ENCODE data around the gene TNS2. TPM values are rescaled to one million over a fixed set of nuclear protein-coding genes. Genes with fewer than 3 reads are reported as not detected.

TNS2 gene
- total RNA-seq, 2 donors from 2014 or later: 2.4 to 2.8 TPM

DNA sequence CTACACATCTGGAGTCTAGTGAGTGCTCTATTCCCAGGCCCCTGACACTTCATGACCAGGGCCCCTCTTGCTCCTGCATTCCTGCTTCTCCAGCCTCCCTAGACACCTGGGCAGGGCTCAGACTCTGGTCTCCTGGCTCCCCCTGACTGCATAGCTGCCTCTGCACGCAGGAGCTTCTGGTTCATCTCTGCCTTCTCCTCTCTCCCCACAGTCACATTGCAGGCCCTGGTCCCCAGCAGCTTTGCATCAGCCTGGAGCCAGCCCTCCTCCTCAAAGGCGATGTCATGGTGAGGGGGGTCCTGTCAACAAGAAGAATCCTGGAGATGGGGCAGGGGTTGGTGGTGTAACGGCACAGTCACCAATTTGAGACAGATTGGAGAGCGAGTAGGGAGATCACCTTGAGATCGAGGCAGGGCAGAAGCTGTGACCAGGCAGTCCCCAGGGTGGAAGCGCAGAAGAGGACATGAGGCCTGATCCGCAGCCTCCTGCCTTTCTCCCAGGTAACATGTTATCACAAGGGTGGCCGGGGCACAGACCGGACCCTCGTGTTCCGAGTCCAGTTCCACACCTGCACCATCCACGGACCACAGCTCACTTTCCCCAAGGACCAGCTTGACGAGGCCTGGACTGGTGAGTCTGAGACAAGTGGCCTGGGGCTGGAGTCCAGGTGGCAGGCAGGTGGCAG is 8.1 kb downstream of the TNS2 start:
- Mint-ChIP-seq H3K36me3 (no peaks in the 10 kb centered on the region), H3K4me1 (ENCODE audit: low read depth in 2 of 2) (peaks cover 10 to 20% of the 10 kb centered on the region in 2 donors), H3K4me3 (no peak overlapping the region), H3K9me3 (no peaks in the 10 kb centered on the region), H3K27ac (no peak overlapping the region), H3K27me3 (no peaks in the 10 kb centered on the region)
- DNase-seq (ENCODE audit: low spot score) (no peak), ATAC-seq (no peak)

GRCh38 chr12:53058674-53059433 is 9.0 kb downstream of the TNS2 start:
- no peaks in the 10 kb centered on the region for H3K9me3 Mint-ChIP-seq
- H3K27me3 Mint-ChIP-seq: no peaks in the 10 kb centered on the region
- peaks cover 10 to 19% of the 10 kb centered on the region in 2 donors for H3K4me1 Mint-ChIP-seq (ENCODE audit: low read depth in 2 of 2)
- no peak overlapping the region for H3K27ac Mint-ChIP-seq
- H3K4me3 Mint-ChIP-seq: no peak overlapping the region
- DNase-seq (ENCODE audit: low spot score): no peak
- no peak for ATAC-seq
- no peaks in the 10 kb centered on the region for H3K36me3 Mint-ChIP-seq

DNA sequence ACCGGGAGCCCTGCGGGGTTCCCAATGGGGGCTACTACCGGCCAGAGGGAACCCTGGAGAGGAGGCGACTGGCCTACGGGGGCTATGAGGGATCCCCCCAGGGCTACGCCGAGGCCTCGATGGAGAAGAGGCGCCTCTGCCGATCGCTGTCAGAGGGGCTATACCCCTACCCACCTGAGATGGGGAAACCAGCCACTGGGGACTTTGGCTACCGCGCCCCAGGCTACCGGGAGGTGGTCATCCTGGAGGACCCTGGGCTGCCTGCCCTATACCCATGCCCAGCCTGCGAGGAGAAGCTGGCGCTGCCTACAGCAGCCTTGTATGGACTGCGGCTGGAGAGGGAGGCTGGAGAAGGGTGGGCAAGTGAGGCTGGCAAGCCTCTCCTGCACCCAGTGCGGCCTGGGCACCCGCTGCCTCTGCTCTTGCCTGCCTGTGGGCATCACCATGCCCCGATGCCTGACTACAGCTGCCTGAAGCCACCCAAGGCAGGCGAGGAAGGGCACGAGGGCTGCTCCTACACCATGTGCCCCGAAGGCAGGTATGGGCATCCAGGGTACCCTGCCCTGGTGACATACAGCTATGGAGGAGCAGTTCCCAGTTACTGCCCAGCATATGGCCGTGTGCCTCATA is 9.7 kb downstream of the TNS2 start:
- no peak for DNase-seq (ENCODE audit: low spot score)
- ATAC-seq: no peak
- H3K4me3 Mint-ChIP-seq: no peak overlapping the region
- no peaks in the 10 kb centered on the region for H3K9me3 Mint-ChIP-seq
- H3K27ac Mint-ChIP-seq: no peak overlapping the region
- H3K36me3 Mint-ChIP-seq: no peaks in the 10 kb centered on the region
- H3K4me1 Mint-ChIP-seq (ENCODE audit: low read depth in 2 of 2): peaks cover 5 to 14% of the 10 kb centered on the region in 2 donors
- no peaks in the 10 kb centered on the region for H3K27me3 Mint-ChIP-seq

GRCh38 chr12:53060064-53060720 is 10.3 kb downstream of the TNS2 start:
- no peak overlapping the region for H3K27ac Mint-ChIP-seq
- ATAC-seq: no peak
- peaks cover 5 to 12% of the 10 kb centered on the region in 2 donors for H3K4me1 Mint-ChIP-seq (ENCODE audit: low read depth in 2 of 2)
- no peaks in the 10 kb centered on the region for H3K27me3 Mint-ChIP-seq
- DNase-seq (ENCODE audit: low spot score): no peak
- H3K4me3 Mint-ChIP-seq: no peak overlapping the region
- no peaks in the 10 kb centered on the region for H3K9me3 Mint-ChIP-seq
- H3K36me3 Mint-ChIP-seq: no peaks in the 10 kb centered on the region

- no peak overlapping the region for H3K27ac Mint-ChIP-seq
- no peak for DNase-seq (ENCODE audit: low spot score)
Measured at GRCh38 chr12:53060721-53061276, 10.9 kb downstream of the TNS2 start.

DNA sequence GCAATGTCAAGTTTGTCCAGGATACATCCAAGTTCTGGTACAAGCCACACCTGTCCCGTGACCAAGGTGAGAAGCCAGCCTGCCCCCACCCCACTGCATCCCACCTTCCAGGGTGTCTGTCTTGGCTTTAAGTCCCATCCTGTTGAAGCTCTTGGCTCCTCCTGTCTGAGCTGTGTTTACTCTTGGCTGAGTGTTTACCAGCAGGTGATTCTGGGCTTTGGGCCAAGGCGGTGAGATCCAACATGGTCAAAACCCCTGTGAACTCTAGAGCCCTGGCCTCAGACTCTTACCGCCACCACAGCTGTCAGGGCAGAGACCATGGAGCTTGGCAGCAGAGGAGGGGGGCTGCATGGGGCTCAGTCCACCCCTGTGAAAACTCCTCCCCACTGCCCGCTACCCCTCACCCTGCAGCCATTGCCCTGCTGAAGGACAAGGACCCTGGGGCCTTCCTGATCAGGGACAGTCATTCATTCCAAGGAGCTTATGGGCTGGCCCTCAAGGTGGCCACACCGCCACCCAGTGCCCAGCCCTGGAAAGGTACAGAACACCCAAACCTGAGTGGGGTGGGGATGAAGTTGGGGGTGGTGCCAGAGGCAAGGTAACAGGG is 11.6 kb downstream of the TNS2 start:
- Mint-ChIP-seq H3K27ac (no peak overlapping the region), H3K36me3 (no peaks in the 10 kb centered on the region), H3K27me3 (no peaks in the 10 kb centered on the region), H3K4me3 (no peak overlapping the region), H3K4me1 (ENCODE audit: low read depth in 2 of 2) (peaks cover 6 to 10% of the 10 kb centered on the region in 2 donors), H3K9me3 (no peaks in the 10 kb centered on the region)
- DNase-seq (ENCODE audit: low spot score) (no peak), ATAC-seq (no peak)

More at GRCh38 chr12:53060721-53061276, 10.9 kb downstream of the TNS2 start:
- Mint-ChIP-seq H3K4me3 (no peak overlapping the region), H3K4me1 (ENCODE audit: low read depth in 2 of 2) (peaks cover under 1 to 7% of the 10 kb centered on the region in 2 donors), H3K36me3 (no peaks in the 10 kb centered on the region), H3K27me3 (no peaks in the 10 kb centered on the region), H3K9me3 (no peaks in the 10 kb centered on the region)
- no peak for ATAC-seq

DNA sequence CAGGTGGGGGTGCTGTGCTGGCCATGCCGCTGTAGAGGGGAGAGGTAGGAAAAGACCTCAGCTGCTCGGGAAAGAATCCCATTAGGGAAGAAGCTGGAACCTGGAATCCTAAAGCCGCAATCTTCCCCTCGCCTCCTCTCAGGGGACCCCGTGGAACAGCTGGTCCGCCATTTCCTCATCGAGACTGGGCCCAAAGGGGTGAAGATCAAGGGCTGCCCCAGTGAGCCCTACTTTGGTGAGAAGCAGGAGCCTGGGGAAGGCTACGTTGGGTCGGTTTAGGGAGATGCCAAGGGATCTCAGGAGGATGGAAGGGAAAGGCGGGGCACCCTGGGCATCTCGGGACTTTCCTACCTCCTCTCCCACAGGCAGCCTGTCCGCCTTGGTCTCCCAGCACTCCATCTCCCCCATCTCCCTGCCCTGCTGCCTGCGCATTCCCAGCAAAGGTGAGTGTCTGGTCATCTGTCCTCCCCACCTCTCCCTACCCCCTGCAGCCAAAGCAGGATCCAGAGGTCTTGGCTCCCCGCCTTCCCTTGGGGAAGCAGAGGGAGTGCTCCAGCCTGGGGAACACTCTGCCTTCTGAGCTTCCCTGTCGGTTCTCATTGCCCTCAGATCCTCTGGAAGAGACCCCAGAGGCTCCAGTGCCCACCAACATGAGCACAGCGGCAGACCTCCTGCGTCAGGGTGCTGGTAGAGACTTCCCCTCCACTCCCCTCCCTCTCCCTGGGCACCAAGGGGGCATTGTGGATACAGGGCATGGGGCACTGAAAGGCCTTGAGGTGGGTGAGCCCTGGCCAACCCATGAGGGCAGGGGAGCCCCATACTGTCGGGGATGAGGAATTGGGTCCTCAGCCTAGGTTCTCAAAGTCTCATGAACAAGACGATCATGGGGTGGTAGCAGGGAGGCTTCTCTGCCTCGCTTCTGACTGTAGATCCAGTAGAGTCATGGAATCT is 12.4 kb downstream of the TNS2 start:
- ATAC-seq: no peak
- Mint-ChIP-seq H3K27ac (no peak overlapping the region), H3K4me3 (no peak overlapping the region), H3K36me3 (no peaks in the 10 kb centered on the region), H3K4me1 (ENCODE audit: low read depth in 2 of 2) (peaks cover 6 to 8% of the 10 kb centered on the region in 2 donors), H3K9me3 (no peaks in the 10 kb centered on the region), H3K27me3 (no peaks in the 10 kb centered on the region)
- DNase-seq (ENCODE audit: low spot score): peak; percentile 32

- Mint-ChIP-seq H3K36me3 (no peaks in the 10 kb centered on the region), H3K27me3 (no peaks in the 10 kb centered on the region), H3K27ac (no peak overlapping the region), H3K4me1 (ENCODE audit: low read depth in 2 of 2) (peaks cover 6 to 8% of the 10 kb centered on the region in 2 donors), H3K4me3 (no peak overlapping the region), H3K9me3 (no peaks in the 10 kb centered on the region)
- no peak for ATAC-seq
- no peak for DNase-seq (ENCODE audit: low spot score)
Measured at GRCh38 chr12:53062977-53063707, 13.3 kb downstream of the TNS2 start.

- H3K27me3 Mint-ChIP-seq: no peaks in the 10 kb centered on the region
- no peak for DNase-seq (ENCODE audit: low spot score)
- H3K4me1 Mint-ChIP-seq (ENCODE audit: low read depth in 2 of 2): peaks cover 6 to 8% of the 10 kb centered on the region in 2 donors
- H3K27ac Mint-ChIP-seq: no peak overlapping the region
- H3K36me3 Mint-ChIP-seq: no peaks in the 10 kb centered on the region
- no peaks in the 10 kb centered on the region for H3K9me3 Mint-ChIP-seq
- no peak for ATAC-seq
- H3K4me3 Mint-ChIP-seq: no peak overlapping the region
Measured at GRCh38 chr12:53063708-53064612, 14.1 kb downstream of the TNS2 start.

- no peak overlapping the region for H3K27ac Mint-ChIP-seq
- peaks cover 6 to 8% of the 10 kb centered on the region in 2 donors for H3K4me1 Mint-ChIP-seq (ENCODE audit: low read depth in 2 of 2)
- H3K4me3 Mint-ChIP-seq: no peak overlapping the region
- no peaks in the 10 kb centered on the region for H3K36me3 Mint-ChIP-seq
- ATAC-seq (no peak), DNase-seq (ENCODE audit: low spot score) (no peak)
- no peaks in the 10 kb centered on the region for H3K9me3 Mint-ChIP-seq
- no peaks in the 10 kb centered on the region for H3K27me3 Mint-ChIP-seq
Measured at GRCh38 chr12:53064613-53065436, 15.0 kb downstream of the TNS2 start.

DNA sequence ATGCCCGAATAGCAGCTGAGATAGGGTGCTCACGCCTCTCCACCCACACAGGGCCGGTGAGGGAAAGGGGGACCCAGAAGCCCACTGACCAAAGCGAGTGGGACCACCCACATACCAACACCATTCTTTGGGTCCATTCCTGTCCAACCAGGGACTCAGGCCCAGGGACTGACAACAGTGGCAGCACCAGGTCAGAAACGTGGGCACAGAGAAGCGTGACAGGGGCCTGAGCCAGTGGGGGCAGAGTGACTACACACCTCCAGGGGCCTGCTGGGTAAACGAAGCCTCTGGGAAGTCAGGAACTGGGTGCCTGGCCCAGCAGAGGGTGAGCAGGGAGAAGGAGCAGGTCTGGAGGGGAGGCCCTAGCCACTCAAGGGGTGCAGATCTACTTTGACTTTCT is 15.6 kb downstream of the TNS2 start:
- Mint-ChIP-seq H3K4me1 (ENCODE audit: low read depth in 2 of 2) (peaks cover 6% of the 10 kb centered on the region in 2 donors), H3K9me3 (no peaks in the 10 kb centered on the region), H3K36me3 (no peaks in the 10 kb centered on the region), H3K27me3 (no peaks in the 10 kb centered on the region), H3K4me3 (no peak overlapping the region), H3K27ac (no peak overlapping the region)
- no peak for ATAC-seq
- DNase-seq (ENCODE audit: low spot score): no peak
